Measurements from ENCODE around the gene COL3A1.

Gene COL3A1

GRCh38 chr2:188974164-188974563 is at the start of gene COL3A1:
Gene COL3A1 (plus strand): TSS chr2:188974373. CDS start chr2:188974490, 117 bp downstream.
- no peak for DNase-seq (ENCODE audit: low read depth)

- no peak for DNase-seq (ENCODE audit: low read depth)
Measured at GRCh38 chr2:188928643-188929042, 45.5 kb upstream of the COL3A1 start.

- peak; percentile 21 for DNase-seq (ENCODE audit: low read depth)
Measured at GRCh38 chr2:188931361-188931760, 42.8 kb upstream of the COL3A1 start.

- DNase-seq (ENCODE audit: low read depth): peak; percentile 64
Measured at GRCh38 chr2:188937228-188938220, 36.6 kb upstream of the COL3A1 start.

GRCh38 chr2:188940171-188940570 is 34.0 kb upstream of the COL3A1 start:
- peak; percentile 3 for DNase-seq (ENCODE audit: low read depth)

- DNase-seq (ENCODE audit: low read depth): no peak
Measured at GRCh38 chr2:188944442-188944841, 29.7 kb upstream of the COL3A1 start.

GRCh38 chr2:188949046-188949818 is 24.9 kb upstream of the COL3A1 start:
- no peak for DNase-seq (ENCODE audit: low read depth)

GRCh38 chr2:188952901-188953300 is 21.3 kb upstream of the COL3A1 start:
- DNase-seq (ENCODE audit: low read depth): no peak

- no peak for DNase-seq (ENCODE audit: low read depth)
Measured at GRCh38 chr2:188956290-188956689, 17.9 kb upstream of the COL3A1 start.

- DNase-seq (ENCODE audit: low read depth): no peak
Measured at GRCh38 chr2:188956961-188957360, 17.2 kb upstream of the COL3A1 start.

- DNase-seq (ENCODE audit: low read depth): no peak
Measured at GRCh38 chr2:188957646-188958045, 16.5 kb upstream of the COL3A1 start.

- DNase-seq (ENCODE audit: low read depth): no peak
Measured at GRCh38 chr2:188963741-188964140, 10.4 kb upstream of the COL3A1 start.

- DNase-seq (ENCODE audit: low read depth): no peak
Measured at GRCh38 chr2:188964976-188965546, 9.1 kb upstream of the COL3A1 start.

GRCh38 chr2:188965563-188965962 is 8.6 kb upstream of the COL3A1 start:
- no peak for DNase-seq (ENCODE audit: low read depth)

GRCh38 chr2:188966079-188966571 is 8.0 kb upstream of the COL3A1 start:
- no peak for DNase-seq (ENCODE audit: low read depth)

- DNase-seq (ENCODE audit: low read depth): no peak
Measured at GRCh38 chr2:188966728-188967440, 7.3 kb upstream of the COL3A1 start.

- peak; percentile 62 for DNase-seq (ENCODE audit: low read depth)
Measured at GRCh38 chr2:188969236-188969635, 4.9 kb upstream of the COL3A1 start.

GRCh38 chr2:188969651-188970050 is 4.5 kb upstream of the COL3A1 start:
- DNase-seq (ENCODE audit: low read depth): no peak

- DNase-seq (ENCODE audit: low read depth): no peak
Measured at GRCh38 chr2:188970211-188970610, 4.0 kb upstream of the COL3A1 start.

GRCh38 chr2:188971432-188971861 is 2.7 kb upstream of the COL3A1 start:
- no peak for DNase-seq (ENCODE audit: low read depth)

GRCh38 chr2:188973641-188974040 is 532 bp upstream of the COL3A1 start:
- DNase-seq (ENCODE audit: low read depth): no peak
